ENCODE data around the gene ARAP3. TPM values are rescaled to one million over a fixed set of nuclear protein-coding genes. Genes with fewer than 3 reads are reported as not detected.
A peak's percentile ranks its signal among the peaks of the same experiment; 100 is the strongest.

The ARAP3 gene
- total and polyA plus RNA-seq, 2 experiments from 2014 or later, result 18.4 to 33.2 TPM

DNA sequence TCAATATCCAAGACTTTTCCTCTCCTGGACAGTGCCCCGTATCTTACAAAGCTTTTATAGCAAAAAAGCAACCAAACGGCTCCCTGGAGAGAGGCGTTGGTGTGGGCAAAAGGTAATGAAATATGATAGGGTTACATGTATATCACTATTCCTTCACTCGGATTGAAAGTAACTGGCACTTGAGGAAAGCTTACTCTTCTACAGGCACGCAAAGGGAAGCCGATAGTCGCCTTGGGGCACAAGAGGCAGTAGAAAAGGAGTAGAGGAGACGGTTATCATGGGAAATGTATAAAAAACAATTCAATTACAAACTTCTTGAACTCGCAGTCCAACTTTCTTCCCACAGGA lies 64.4 kb downstream of the ARAP3 start:
- Histone ChIP-seq H3K79me2 (replicated peaks; ENCODE audit: insufficient read depth) (peaks cover 54% of the 10 kb centered on the region), H3K4me1 (ENCODE audit: insufficient read depth) (peaks cover 44% of the 10 kb centered on the region), H3K27ac (ENCODE audit: low read depth) (peak overlapping the region; percentile 91; the same call in 1 of the 2 replicates), H3F3A (replicated peaks; ENCODE audit: low read depth) (peaks cover 10% of the 10 kb centered on the region; the same call in 1 of the 2 replicates), H3K4me3 (peak overlapping the region; percentile 72), H3K9me2 (ENCODE audit: insufficient read depth) (no peaks in the 10 kb centered on the region), H3K4me2 (peak overlapping the region; percentile 80), H2AFZ (no peak overlapping the region), H3K36me3 (ENCODE audit: insufficient read depth) (peaks cover 14% of the 10 kb centered on the region; the same call in 1 of the 2 replicates), H3K27me3 (ENCODE audit: insufficient read depth) (no peaks in the 10 kb centered on the region), H4K20me1 (replicated peaks; ENCODE audit: insufficient read depth) (peaks cover 16% of the 10 kb centered on the region)
- peaks cover 8% of the 10 kb centered on the region for H3K27me3 Mint-ChIP-seq (ENCODE audit: insufficient read depth, low read depth, poor library complexity)
- peak overlapping the region; percentile 98 for H3K4me3 Mint-ChIP-seq
- H3K36me3 Mint-ChIP-seq (ENCODE audit: low read depth), result peaks cover 21% of the 10 kb centered on the region
- DNase-seq (ENCODE audit: low spot score) (no peak), ATAC-seq (no peak)
- H3K27ac Mint-ChIP-seq, result peak overlapping the region; percentile 96
- H3K9me3 Mint-ChIP-seq, result no peaks in the 10 kb centered on the region
- TF ChIP-seq CREB1 (CRISPR knock-in tag; IDR thresholded peaks at IDR 0.05; ENCODE audit: low read depth) (no peak), EZH2 (IDR thresholded peaks at IDR 0.05; ENCODE audit: low read depth, unreplicated experiment) (no peak), JUNB (IDR thresholded peaks at IDR 0.05; ENCODE audit: unreplicated experiment) (no peak), ZNF331 (CRISPR knock-in tag; IDR thresholded peaks at IDR 0.05; ENCODE audit: low read depth) (no peak), STAT1 (IDR thresholded peaks at IDR 0.05; ENCODE audit: unreplicated experiment) (no peak), POLR2AphosphoS5 (IDR thresholded peaks at IDR 0.05; ENCODE audit: low read depth) (no peak), EZH2phosphoT487 (IDR thresholded peaks at IDR 0.05; ENCODE audit: unreplicated experiment) (no peak)
- TF ChIP-seq, protein P1, sequence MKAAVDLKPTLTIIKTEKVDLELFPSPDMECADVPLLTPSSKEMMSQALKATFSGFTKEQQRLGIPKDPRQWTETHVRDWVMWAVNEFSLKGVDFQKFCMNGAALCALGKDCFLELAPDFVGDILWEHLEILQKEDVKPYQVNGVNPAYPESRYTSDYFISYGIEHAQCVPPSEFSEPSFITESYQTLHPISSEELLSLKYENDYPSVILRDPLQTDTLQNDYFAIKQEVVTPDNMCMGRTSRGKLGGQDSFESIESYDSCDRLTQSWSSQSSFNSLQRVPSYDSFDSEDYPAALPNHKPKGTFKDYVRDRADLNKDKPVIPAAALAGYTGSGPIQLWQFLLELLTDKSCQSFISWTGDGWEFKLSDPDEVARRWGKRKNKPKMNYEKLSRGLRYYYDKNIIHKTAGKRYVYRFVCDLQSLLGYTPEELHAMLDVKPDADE (IDR thresholded peaks at IDR 0.05), result no peak
- TF ChIP-seq, protein P2, sequence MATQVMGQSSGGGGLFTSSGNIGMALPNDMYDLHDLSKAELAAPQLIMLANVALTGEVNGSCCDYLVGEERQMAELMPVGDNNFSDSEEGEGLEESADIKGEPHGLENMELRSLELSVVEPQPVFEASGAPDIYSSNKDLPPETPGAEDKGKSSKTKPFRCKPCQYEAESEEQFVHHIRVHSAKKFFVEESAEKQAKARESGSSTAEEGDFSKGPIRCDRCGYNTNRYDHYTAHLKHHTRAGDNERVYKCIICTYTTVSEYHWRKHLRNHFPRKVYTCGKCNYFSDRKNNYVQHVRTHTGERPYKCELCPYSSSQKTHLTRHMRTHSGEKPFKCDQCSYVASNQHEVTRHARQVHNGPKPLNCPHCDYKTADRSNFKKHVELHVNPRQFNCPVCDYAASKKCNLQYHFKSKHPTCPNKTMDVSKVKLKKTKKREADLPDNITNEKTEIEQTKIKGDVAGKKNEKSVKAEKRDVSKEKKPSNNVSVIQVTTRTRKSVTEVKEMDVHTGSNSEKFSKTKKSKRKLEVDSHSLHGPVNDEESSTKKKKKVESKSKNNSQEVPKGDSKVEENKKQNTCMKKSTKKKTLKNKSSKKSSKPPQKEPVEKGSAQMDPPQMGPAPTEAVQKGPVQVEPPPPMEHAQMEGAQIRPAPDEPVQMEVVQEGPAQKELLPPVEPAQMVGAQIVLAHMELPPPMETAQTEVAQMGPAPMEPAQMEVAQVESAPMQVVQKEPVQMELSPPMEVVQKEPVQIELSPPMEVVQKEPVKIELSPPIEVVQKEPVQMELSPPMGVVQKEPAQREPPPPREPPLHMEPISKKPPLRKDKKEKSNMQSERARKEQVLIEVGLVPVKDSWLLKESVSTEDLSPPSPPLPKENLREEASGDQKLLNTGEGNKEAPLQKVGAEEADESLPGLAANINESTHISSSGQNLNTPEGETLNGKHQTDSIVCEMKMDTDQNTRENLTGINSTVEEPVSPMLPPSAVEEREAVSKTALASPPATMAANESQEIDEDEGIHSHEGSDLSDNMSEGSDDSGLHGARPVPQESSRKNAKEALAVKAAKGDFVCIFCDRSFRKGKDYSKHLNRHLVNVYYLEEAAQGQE (IDR thresholded peaks at IDR 0.05; ENCODE audit: unreplicated experiment), result no peak
- TF ChIP-seq, protein P3, sequence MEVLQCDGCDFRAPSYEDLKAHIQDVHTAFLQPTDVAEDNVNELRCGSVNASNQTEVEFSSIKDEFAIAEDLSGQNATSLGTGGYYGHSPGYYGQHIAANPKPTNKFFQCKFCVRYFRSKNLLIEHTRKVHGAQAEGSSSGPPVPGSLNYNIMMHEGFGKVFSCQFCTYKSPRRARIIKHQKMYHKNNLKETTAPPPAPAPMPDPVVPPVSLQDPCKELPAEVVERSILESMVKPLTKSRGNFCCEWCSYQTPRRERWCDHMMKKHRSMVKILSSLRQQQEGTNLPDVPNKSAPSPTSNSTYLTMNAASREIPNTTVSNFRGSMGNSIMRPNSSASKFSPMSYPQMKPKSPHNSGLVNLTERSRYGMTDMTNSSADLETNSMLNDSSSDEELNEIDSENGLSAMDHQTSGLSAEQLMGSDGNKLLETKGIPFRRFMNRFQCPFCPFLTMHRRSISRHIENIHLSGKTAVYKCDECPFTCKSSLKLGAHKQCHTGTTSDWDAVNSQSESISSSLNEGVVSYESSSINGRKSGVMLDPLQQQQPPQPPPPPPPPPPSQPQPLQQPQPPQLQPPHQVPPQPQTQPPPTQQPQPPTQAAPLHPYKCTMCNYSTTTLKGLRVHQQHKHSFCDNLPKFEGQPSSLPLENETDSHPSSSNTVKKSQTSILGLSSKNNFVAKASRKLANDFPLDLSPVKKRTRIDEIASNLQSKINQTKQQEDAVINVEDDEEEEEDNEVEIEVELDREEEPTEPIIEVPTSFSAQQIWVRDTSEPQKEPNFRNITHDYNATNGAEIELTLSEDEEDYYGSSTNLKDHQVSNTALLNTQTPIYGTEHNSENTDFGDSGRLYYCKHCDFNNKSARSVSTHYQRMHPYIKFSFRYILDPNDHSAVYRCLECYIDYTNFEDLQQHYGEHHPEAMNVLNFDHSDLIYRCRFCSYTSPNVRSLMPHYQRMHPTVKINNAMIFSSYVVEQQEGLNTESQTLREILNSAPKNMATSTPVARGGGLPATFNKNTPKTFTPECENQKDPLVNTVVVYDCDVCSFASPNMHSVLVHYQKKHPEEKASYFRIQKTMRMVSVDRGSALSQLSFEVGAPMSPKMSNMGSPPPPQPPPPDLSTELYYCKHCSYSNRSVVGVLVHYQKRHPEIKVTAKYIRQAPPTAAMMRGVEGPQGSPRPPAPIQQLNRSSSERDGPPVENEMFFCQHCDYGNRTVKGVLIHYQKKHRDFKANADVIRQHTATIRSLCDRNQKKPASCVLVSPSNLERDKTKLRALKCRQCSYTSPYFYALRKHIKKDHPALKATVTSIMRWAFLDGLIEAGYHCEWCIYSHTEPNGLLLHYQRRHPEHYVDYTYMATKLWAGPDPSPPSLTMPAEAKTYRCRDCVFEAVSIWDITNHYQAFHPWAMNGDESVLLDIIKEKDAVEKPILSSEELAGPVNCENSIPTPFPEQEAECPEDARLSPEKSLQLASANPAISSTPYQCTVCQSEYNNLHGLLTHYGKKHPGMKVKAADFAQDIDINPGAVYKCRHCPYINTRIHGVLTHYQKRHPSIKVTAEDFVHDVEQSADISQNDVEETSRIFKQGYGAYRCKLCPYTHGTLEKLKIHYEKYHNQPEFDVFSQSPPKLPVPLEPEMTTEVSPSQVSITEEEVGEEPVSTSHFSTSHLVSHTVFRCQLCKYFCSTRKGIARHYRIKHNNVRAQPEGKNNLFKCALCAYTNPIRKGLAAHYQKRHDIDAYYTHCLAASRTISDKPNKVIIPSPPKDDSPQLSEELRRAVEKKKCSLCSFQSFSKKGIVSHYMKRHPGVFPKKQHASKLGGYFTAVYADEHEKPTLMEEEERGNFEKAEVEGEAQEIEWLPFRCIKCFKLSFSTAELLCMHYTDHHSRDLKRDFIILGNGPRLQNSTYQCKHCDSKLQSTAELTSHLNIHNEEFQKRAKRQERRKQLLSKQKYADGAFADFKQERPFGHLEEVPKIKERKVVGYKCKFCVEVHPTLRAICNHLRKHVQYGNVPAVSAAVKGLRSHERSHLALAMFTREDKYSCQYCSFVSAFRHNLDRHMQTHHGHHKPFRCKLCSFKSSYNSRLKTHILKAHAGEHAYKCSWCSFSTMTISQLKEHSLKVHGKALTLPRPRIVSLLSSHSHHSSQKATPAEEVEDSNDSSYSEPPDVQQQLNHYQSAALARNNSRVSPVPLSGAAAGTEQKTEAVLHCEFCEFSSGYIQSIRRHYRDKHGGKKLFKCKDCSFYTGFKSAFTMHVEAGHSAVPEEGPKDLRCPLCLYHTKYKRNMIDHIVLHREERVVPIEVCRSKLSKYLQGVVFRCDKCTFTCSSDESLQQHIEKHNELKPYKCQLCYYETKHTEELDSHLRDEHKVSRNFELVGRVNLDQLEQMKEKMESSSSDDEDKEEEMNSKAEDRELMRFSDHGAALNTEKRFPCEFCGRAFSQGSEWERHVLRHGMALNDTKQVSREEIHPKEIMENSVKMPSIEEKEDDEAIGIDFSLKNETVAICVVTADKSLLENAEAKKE (CRISPR knock-in tag; IDR thresholded peaks at IDR 0.05), result no peak
- TF ChIP-seq, protein P4, sequence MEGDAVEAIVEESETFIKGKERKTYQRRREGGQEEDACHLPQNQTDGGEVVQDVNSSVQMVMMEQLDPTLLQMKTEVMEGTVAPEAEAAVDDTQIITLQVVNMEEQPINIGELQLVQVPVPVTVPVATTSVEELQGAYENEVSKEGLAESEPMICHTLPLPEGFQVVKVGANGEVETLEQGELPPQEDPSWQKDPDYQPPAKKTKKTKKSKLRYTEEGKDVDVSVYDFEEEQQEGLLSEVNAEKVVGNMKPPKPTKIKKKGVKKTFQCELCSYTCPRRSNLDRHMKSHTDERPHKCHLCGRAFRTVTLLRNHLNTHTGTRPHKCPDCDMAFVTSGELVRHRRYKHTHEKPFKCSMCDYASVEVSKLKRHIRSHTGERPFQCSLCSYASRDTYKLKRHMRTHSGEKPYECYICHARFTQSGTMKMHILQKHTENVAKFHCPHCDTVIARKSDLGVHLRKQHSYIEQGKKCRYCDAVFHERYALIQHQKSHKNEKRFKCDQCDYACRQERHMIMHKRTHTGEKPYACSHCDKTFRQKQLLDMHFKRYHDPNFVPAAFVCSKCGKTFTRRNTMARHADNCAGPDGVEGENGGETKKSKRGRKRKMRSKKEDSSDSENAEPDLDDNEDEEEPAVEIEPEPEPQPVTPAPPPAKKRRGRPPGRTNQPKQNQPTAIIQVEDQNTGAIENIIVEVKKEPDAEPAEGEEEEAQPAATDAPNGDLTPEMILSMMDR (conservative IDR thresholded peaks at IDR 0.05; ENCODE audit: low read depth in 2 of 2), result no peak
- peaks cover 44% of the 10 kb centered on the region for H3K4me1 Mint-ChIP-seq
